Measurements from ENCODE around the gene FPR1.
"Not testable (repeated sequence)": the region's sequence is repeated elsewhere in the genome, so short reads cannot be mapped to it uniquely, and the experiment has no call there.

FPR1 gene

GRCh38 chr19:51777570-51778462 lies 26.1 kb upstream of the FPR1 start:
- peak; percentile 31 to 38 for DNase-seq

DNA sequence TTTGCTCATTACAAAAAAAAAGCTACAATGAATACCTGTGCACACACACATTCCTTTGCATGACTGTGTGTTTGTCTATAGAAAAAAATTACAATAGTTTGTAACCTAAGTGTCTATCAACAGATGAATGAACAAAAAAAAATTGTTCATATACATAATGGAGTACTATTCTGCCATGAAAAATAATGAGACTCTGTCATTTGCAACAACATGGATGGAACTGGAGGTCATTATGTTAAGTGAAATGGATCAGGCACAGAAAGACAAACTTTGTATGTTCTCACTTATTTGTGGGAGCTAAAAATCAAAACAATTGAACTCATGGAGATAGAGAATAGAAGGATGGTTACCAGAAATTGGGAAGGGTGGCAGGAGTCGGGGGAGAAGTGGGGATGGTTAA lies 24.9 kb upstream of the FPR1 start:
- not testable (repeated sequence) for DNase-seq

DNA sequence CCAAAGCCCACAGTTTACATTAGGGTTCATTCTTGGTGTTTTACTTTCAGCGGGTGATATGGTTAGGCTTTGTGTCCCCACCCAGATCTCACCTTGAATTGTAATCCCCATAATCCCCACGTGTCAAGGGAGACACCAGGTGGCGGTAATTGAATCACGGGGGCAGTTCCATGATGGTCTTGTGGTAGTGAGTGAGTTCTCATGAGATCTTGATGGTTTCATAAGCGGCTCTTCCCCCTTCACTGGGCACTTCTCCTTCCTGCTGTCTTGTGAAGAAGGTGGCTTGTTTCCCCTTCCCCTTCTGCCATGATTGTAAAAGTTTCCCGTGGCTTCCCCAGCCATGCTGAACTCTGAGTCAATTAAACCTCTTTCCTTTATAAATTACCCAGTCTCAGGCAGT lies 21.3 kb upstream of the FPR1 start:
- DNase-seq: no peak

DNA sequence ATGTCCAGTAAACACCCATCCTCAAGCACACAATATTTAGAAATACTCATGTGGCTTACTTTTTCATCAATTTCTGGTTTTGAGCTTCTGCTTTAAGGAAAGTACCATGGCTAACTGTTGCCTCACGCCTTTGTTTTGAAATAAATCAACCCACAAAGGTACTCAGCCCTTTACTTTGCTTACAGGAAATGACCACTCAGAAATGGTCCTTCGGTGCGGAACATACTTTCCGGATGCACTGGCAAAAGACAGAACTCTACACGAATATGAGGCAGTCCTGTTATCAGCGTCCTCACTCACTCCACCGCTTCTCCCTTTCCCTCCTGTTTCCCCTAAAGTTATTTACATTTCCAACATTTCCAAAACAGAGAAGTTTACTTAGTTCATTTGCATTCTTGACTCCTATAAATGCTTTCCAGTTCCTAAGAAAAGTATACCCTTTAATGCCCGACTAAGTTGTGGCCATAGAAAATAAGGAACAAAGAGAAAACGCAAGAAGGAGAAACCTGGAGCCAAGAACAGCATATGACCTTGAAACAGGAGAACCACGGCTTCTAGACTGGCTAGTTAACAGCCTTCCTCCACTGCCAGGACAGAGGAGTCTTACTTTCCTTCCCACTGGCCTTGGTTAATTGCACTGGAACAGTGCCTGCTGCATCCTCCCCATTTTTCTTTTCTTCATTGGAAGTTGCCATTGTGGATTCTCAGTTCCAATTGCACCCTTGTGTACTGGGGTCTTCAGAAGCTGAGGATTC lies 19.9 kb upstream of the FPR1 start:
- DNase-seq: no peak

- no peak for DNase-seq
Measured at GRCh38 chr19:51766461-51766860, 14.8 kb upstream of the FPR1 start.

DNA sequence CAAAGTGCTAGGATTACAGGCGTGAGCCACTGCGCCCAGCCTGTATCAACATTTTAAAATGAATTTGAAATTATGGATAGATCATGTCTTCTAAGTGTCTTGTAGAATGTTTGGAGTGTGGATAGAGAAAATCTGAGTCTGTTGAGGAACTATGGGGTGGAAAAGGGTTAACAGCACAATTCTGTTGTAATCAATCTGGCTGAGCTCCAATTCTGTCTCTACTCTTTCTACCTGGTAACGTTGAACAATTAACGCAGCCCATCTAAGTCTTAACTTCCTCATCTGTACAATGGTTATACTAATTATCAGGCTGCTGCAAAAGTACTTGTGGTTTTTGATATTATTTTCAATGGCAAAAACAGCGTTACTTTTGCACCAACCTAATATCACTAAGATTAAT lies 13.4 kb upstream of the FPR1 start:
- DNase-seq: no peak

DNA sequence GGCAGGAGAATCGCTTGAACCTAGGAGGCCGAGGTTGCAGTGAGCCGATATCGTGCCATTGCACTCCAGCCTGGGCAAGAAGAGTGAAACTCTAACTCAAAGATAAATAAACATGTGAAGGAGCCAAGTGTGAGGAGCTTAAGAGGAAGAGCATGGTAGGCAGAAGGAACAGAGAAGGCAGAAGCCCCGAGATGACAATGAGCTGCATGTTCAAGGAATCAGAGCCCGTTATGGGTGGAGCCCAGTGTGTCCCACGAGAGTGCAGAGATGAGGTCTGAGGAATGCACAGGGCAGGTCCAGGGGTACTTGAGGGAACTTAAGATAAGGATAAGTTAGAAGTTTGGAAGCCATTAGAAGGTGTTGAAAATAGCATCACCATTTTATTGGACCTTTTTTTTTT lies 10.0 kb upstream of the FPR1 start:
- DNase-seq: no peak

DNA sequence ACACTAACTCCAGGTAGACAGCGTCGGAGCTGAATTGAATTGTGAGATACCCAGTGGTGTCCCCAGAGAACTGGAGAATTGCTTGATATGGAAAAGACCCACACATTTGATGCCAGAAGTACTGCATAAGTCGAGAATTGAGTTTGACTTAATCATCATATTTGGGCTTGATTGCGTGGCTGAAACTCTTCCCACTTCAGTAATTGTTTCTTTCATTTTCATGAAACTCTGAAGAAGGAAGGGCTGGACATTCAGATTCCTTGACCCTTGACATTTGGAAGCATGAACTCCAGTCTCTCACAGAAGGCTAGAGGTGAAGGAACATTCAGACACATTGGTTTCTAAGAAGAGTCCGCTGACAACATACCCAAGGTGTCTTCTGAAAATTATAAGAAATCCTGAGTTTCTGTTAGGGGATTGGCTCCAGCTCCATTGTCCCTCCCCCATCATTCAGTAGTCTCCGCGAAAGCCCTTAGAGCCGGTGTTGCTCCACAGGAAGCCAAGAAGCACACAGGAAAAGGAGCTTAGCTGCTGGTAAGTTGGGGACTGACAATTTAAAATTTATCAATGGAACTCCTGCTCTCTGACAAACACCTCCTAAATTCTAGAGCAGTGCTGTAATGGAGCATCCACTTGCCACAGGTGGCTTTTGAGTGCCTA lies 9.1 kb upstream of the FPR1 start, which contains the start of gene FPR2:
TSS of gene FPR2 (plus strand) at position 484 of the 660 bp plus-strand sequence. CDS start 7,479 bp downstream, outside the sequence.
- DNase-seq: no peak

DNA sequence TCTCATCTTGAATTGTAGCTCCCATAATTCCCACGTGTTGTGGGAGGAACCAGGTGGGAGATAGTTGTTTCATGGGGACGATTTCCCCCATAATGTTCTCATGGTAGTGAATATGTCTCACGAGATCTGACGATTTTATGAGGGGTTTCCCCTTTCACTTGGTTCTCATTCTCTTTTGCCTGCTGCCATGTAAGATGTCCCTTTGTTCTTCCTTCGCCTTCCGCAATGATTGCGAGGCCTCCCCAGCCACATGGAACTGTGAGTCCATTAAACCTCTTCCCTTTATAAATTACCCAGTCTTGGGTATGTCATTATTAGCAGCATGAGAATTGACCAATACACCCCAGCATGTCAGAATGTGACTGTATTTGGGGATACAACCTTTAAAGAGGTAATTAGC lies 3.9 kb upstream of the FPR1 start:
- no peak for DNase-seq

DNA sequence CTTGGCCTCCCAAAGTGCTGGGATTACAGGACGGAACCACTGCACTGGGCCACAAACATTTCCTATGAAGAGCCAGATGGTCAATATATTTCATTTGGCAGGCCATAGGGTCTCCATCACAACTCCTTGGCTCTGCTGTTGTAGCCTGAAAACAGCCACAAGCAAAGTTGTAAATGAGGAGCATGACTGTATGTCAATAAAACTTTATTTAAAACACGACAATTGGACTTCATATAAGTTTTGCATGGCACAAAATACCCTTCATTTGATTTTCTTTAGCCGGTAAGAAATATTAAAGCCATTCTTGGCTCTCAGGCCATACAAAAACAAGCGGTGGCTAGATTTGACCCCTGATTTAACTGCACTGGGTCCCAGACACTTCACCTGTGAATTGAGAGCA lies 3.1 kb upstream of the FPR1 start:
- no peak for DNase-seq

DNA sequence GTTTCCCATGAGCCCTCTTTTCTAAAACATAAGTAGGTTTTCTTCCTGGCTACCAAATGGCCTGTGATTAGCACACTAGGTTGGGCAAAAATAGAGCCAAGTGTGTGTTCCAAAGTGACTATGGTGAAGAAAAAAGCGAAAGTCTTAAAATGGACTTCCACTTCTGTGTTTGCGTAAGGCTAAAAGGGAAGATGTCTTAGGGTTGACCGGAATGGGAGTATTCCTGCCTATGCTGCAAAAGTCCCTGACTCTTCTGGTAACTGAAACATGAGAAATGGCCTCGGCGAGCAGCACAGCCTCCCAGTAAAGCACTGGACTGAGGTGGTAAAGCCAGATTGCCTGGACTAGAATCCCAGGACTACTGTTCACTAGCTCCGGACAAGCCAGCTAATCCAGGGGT lies 2.4 kb upstream of the FPR1 start:
- no peak for DNase-seq

GRCh38 chr19:51750400-51751094 lies 1.1 kb downstream of the FPR1 start:
- no peak for DNase-seq

DNA sequence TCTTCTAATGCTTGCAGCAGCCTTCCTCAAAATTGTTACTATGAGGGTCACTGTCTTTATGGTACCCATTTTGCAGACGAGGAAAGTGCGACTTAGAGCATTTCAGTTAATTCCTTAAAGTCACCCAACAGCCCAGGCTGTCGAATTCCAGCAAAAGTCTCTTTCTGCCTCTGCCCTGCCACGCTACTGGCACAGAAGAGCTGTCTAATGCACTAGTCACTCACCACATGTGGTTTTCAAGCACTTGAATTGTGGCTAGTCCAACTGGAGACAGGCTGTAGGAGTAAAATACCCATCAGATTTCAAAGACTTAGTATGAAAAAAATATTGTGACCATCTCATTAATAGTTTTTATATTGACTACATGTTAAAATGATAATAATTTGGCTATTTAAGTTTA lies 1.7 kb downstream of the FPR1 start:
- no peak for DNase-seq

DNA sequence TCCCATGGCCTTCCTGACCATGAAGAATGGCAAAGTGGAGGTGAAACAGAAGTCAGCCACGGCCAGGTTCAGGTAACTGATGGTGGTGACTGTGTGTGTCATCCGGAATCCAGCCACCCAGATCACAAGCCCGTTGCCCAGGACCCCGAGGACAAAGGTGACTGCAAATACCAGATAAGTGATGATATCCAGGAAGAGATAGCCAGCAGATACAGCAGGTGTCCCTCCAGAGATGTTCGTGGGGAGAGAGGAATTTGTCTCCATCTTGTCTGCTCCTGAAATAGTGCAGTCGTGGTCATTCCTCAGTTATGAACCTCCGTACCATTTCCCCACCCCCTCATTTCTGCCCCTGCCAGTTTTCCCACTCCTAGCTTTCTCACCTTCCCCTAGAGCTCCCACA lies 4.9 kb downstream of the FPR1 start:
- no peak for DNase-seq

DNA sequence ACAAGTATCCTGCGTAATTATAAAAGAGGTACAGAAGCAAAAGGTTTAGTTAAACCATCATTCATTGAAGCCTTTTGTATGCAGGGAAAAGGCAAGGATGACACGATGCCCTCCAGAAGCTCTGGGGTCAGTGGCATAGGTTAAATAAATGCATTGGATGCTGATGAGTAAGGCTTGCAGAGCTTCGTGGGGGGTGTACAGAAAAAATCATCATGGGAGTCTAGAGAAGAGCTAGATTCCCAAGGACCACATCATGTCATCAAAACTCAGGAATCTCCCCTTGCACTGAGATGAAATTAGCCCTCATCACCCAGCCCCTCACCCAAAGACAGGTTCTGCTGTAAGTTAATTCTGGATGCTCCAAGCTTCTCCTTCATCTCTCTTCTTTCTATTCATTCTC lies 8.3 kb downstream of the FPR1 start:
- DNase-seq: no peak

DNA sequence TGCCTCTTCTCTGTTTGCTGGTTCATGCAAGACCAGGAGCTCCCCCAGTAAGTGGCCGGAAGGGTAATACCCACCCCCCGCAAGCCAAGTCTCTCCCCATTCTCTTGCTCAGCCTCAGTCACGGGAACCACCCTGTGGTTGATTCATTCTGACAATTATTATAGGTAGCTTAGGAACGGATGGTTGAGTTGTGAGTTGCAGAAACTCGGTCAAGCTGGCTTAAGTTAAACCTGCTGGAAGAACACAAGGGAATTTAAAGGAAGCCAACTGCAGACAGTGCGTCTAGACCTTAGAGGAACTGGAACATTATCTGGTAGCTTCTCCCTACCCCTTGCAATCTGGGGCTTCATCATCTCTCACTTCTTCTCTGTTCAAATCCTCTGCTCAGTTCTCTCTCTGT lies 8.9 kb downstream of the FPR1 start:
- no peak for DNase-seq

GRCh38 chr19:51740356-51740755 lies 11.3 kb downstream of the FPR1 start:
- no peak for DNase-seq

- no peak for DNase-seq
Measured at GRCh38 chr19:51739466-51740213, 12.0 kb downstream of the FPR1 start.

DNA sequence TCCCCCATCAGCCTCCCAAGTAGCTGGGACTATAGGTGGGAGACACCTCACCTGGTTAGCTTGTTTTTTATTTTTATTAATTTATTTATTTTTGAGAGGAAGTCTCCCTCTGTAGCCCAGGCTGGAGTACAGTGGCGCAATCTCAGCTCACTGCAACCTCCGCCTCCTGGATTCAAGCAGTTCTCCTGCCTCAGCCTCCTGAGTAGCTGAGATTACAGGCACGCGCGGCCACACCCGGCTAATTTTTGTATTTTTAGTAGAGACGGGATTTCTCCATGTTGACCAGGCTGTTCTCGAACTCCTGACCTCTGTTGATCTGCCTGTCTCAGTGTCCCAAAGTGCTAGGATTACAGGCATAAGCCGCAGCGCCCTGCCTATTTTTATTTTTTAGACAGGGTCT lies 13.2 kb downstream of the FPR1 start:
- not testable (repeated sequence) for DNase-seq

DNA sequence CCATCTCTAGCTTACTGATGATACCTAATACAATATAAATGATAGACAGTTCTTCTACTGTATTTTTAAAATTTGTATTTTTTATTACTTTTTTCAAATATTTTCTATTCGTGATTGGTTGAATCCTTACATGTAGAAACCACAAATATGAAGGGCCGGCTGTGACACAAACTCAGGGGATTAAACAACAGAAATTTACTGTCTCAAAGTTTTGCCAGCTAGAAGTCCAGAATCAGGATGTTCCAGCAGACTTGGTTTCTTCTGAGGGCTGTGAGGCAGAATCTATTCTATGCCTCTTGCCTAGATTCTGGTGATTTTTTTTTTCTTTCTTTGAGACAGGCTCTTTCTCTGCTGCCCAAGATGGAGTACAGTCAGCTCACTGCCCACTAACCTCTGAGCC lies 13.8 kb downstream of the FPR1 start:
- DNase-seq: no peak

DNA sequence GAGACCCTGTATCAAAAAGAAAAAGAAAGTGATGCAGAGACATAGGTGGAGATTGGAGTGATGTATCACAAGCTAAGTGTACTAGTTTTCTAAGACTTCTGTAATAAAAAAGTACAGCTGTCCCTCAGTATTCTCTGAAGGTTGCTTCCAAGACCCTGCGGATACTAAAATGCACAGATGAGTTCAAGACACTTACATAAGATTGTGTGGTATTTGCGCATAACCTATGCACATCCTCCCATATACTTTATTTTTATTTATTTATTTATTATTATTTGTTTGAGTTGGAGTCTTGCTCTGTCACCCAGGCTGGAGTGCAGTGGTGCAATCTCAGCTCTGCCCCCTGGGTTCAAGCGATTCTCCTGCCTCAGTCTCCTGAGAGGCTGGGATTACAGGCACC lies 14.3 kb downstream of the FPR1 start:
- DNase-seq: no peak

DNA sequence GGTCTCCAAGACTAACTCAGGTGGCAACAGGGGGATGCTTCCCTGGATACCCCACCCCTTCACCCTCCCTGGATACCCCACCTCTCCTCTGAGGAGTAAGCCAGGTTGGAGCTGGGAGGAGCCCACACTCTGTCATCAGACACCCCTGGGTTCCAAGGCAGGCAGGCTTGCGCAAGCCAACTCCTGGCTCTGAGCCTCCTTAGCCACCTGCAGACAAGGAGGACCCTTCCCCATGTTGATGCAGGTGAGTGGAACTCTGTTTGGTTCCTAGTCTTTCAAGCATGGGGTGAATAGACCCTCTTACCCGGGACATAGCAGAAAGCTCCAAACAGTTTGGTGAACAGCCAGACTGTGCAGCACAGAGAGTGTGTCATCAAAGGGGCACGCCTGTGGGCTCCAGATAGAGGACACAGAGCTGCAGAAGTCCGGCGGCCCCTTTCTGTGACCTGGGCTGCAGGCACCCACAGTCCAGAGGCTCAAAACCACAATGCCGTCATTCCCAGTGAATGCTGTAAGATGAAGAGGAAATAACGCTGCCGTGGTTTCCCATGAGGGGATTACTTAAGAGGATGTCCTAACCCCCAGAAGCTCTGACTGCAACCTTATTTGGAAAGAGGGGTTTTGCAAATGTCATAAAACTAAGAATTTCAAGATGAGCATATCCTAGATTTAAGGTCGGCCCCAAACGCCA lies 15.8 kb downstream of the FPR1 start:
- no peak for DNase-seq

All from activated T-cell treated with anti-CD3 and anti-CD28 coated beads, Interleukin-2, amount 50 U/mL, for 48 hours (primary cell).